ENCODE results near the gene D2HGDH.
"Not testable (repeated sequence)": the region's sequence is repeated elsewhere in the genome, so short reads cannot be mapped to it uniquely, and the experiment has no call there.

DNA sequence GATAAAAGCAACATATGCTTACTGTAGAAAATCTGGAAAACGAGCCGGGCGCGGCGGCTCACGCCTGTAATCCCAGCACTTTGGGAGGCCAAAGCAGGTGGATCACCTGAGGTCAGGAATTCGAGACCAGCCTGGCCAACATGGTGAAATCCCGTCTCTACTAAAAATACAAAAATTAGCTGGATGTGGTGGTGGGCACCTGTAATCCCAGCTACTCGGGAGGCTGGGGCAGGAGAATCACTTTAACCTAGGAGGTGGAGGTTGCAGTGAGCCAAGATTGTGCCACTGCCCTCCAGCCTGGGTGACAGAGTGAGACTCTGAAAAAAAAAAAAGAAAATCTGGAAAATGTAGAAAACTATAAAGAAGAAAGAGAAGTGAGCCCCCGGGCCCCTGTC lies 83.4 kb downstream of the D2HGDH start:
- TF ChIP-seq CTCF, POLR2A (IDR thresholded peaks at IDR 0.05): not testable (repeated sequence)

Measured in uterus (tissue), 2 donors.